LNCAP (cell line): ENCODE data around the gene LEF1.

ENCODE experiments used
- TF ChIP-seq, protein P1 (sequence below): fragments of 450-650 bp; IDR thresholded peaks from 2 replicates; pipeline ENCODE4 v1.5.1; 2017; ENCODE audit warnings: mild to moderate bottlenecking

LEF1 gene

DNA sequence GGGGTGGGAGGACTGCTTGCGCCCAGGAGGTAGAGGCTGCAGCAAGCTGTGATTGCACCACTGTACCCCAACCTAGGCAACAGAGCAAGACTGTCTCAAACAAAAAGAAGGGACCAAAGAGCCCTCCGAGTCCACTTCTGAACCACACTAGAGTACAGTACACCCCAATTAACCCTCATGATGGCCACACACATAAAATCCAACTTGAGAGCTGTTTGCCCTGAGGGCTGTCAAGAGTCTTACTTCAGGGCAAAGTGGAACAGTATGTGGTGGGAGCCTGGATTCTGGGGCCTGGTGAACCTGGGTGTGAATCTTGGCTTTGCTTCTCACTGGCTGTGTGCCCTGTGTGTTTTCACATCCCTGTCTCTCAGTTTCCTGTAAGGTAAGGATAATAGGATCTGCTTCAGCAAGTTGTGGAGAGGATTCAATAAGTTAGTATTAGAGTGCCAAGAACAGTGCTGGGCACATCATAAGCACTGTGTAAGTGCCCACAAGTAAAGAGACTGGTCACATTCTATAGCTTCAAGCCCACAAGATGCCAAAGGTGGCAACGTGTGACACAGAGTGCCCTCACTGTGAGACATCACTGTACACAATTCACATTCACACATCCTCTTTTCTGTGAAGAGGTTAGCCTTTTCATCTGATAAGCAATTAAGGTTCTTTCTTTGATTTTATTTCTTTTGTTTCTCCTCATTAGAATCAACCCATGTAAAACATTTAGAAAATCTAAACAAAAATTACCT lies 52.1 kb downstream of the LEF1 start:
- TF ChIP-seq, protein P1, sequence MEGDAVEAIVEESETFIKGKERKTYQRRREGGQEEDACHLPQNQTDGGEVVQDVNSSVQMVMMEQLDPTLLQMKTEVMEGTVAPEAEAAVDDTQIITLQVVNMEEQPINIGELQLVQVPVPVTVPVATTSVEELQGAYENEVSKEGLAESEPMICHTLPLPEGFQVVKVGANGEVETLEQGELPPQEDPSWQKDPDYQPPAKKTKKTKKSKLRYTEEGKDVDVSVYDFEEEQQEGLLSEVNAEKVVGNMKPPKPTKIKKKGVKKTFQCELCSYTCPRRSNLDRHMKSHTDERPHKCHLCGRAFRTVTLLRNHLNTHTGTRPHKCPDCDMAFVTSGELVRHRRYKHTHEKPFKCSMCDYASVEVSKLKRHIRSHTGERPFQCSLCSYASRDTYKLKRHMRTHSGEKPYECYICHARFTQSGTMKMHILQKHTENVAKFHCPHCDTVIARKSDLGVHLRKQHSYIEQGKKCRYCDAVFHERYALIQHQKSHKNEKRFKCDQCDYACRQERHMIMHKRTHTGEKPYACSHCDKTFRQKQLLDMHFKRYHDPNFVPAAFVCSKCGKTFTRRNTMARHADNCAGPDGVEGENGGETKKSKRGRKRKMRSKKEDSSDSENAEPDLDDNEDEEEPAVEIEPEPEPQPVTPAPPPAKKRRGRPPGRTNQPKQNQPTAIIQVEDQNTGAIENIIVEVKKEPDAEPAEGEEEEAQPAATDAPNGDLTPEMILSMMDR, result no peak

DNA sequence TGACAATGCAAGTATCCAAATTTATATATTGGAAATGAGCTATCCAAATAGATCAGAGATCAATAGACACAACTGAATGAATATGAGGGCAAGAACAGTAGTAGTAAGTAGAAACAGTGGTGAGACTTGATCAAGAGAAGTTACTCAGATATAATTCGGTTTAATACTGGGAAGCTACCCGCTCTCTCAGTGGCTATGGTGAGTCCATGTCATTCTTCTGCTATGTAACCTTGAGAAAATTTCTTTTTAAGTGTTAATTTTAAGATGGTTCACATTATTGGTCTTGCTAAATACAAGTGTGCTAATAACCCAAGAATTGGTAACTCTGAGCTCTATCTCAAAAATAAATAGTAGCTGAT lies 53.6 kb downstream of the LEF1 start:
- TF ChIP-seq, protein P1, result no peak

DNA sequence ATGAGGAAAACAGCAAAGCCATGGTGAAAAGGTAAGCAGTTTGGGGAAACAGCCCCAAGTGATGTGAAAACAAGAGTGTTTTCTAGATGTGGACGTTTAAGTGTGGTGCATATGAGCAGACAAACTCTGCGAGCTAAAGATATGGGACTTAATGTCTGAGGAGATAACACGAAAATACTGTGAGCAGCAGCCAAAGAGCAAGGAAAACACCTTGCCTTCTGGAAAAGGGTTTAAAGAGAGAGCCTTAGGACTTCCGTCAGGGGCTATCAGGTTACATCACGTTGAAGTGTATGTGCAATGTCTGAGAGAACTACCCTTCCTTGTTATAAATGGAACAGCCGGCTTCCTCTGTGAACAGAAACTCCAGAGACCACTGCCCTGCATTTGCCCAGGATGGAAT lies 54.2 kb downstream of the LEF1 start:
- TF ChIP-seq, protein P1, result no peak

DNA sequence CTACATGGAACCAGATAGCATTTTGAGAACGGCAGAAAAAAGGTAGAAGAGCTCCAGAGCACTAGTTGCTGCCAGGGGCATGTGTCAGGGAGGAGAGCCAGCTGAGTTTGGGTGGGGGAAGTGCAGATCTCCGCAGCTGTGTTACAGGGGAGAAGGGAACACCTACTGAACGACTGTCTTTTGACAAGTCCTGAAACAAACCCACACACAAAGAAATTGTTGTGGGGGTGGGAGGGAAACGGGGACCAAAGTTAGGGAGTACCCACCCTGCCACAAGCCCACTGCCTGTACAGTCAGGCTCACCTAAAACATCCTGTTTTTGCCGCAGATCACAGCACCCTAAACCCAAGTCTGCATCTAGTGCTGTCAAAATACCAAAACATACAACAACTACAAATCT lies 55.5 kb downstream of the LEF1 start:
- TF ChIP-seq, protein P1, result no peak

DNA sequence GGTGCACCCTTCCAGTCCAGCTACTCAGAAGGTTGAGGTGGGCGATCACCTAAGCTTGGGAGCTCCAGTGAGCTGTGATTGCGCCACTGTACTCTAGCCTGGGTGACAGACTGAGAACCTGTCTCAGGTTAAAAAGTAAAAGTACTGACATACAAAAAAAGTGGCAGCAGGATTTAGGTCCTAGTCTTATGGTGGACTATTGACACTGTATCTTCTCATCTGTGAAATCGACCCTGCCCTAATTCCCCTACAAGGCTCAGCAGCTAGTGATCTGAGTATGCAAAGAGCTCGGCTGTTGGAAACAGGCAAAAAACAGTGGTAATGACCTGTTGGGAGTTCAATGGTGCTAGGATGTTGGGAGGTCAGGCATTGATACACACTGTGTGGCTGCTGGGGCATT lies 57.0 kb downstream of the LEF1 start:
- TF ChIP-seq, protein P1, result no peak

DNA sequence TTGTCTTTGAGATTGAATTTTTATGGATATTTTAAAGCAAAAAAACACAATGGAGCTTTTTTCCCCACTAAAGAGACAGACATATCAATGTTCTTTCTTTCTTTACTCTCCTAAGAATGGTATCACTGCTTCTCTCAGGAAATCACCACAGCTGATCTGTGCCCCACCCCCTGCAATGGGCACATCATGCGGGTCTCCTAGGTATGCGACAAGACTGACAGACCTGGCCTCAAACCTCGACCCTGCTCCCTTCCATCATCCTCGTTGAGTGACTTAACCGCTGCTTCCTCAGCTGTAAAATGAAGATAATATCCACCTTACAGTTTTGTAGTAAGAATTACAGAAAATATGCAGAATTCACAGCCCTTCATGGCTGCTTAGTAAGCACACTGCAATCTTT lies 58.3 kb downstream of the LEF1 start:
- TF ChIP-seq, protein P1, result no peak

DNA sequence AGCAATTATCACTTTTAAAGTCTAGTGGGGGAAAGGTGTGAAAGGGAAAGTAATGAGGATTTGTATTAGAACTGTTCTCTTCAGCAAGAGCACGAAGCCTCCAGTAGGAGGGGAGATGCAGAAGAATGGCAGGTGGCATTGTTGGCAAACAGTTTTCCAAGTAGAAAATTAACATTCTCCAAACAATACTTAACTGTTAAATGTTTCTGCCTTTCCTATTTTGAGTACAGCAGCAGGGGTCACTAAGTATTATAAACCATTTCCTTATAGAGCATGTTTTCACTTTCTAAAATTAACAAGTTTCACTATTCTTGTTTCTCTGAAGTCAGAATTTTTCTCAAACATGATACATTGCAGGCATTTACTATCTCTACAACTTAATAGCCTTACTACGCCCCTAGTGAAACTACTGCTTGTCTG lies 58.7 kb downstream of the LEF1 start:
- TF ChIP-seq, protein P1, result no peak

DNA sequence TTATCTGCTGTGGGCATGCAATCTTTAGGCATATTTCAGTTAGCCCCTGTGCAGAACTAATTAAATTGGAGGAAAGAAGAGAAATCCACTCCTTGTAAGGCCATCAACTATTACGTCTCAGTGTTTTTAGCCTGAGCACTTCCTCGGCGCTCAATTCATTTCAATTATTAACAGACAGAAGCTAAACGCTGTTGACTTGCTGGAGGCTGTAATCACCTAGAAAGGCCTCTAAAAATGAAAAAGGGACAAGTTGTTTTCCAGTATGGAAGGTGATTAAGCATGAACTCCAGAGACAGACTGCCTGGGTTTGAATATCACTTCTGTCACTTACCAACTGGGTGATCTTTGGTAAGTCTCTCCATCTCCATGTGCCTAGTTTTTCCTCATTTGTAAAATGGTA lies 59.6 kb downstream of the LEF1 start:
- TF ChIP-seq, protein P1, result no peak
